Stimulated activated CD4-positive, alpha-beta T cell treated with anti-CD3 and anti-CD28 coated beads, Interleukin-4, amount 100 ng/mL, for 24 hours (primary cell): ENCODE results near the gene BABAM1.
A peak's percentile ranks its signal among the peaks of the same experiment; 100 is the strongest.
"Not testable (repeated sequence)": the region's sequence is repeated elsewhere in the genome, so short reads cannot be mapped to it uniquely, and the experiment has no call there.

Experiments used
- DNase-seq: peaks from one replicate; pipeline ENCODE4 v3.0.0-alpha.2; 2020

The BABAM1 gene

DNA sequence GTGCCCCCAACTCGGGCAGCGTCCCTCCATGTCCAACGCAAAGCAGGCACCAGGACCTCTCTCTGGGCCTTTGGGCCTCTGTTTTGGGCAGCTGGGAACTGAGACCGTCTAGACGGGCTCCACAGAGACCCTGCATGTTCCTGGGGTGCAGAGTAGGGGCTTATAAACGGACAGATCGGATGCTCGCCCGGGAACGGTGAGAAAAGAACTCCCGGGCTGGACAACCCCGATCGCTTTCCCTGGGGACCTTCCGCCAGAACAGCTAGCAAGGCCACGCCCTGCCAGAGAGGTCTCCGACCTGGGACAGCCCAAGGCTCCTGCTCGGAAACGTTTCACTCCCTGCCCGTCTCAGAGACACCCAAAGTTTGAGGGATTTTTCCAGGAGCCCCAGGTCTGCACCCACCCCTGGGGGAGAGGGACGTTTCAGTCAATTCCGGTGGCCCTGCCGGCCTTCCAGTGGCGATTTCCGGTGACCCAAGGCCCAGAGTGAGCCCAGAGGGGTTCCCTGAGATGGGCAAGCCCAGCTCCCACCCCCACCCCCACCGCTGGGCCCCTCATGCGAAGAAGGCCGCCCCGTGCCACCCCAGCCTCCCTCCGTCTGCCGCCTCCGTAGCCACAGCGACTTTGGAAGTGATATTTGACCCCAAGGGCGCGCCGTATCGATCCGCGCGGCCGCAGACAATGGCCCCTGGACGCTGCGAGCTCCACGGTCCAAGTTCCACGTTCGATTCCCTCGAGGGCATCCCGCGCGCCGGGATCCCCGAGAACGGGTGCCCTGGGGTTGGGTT, 23.2 kb upstream of the BABAM1 start:
- no peak for DNase-seq

DNA sequence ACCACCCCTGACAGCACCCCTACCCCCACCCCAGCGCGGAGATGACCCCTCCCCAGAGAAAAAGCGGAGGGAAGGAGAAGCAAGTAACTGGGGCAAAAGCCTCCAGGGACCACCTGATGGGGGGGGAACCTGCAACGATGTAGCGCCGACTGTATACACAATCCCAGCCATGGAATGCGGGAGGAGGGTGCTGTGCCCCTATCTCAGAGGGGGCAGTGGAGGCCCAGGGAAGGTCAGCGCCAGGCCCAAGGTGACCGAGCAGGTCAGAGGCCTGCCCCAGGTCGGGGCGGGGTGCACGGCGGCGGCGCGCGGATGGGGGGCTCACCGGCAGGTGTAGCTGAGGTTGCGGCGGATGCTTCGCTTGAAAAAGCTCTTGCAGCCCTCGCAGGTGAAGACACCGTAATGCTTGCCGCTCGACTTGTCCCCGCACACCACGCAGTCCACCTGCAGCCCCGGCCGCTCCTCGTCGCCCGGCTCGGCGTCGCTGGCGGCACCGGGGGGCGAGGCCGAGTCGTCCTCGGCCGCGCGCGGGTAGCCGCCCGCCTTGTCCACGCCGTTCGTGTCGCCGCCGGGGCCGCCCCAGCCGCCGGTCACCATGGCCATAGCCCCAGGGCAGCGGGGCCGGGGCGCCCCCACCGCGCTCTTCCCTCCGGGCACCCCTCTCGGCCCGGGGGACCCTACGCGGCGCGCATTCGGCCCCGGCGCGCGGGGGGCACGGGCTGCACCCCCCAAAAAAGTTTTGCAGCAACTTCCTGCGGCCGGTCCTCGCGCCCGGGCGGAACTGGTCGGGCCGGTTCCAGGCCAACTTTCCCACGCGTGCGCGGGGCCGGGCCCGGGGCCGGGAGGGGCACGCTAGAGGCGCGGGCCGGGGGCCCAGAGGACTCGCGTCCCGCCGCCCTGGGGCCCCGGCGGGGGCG, 22.4 kb upstream of the BABAM1 start:
- no peak for DNase-seq

GRCh38 chr19:17245535-17245984, 21.7 kb upstream of the BABAM1 start, which contains the start of gene NR2F6:
TSS of gene NR2F6 (minus strand) at chr19:17245919. CDS start at chr19:17245220, 699 bp downstream.
- no peak for DNase-seq

- DNase-seq = no peak
These were observed 20.4 kb upstream of the BABAM1 start for GRCh38 chr19:17246681-17247425.

DNA sequence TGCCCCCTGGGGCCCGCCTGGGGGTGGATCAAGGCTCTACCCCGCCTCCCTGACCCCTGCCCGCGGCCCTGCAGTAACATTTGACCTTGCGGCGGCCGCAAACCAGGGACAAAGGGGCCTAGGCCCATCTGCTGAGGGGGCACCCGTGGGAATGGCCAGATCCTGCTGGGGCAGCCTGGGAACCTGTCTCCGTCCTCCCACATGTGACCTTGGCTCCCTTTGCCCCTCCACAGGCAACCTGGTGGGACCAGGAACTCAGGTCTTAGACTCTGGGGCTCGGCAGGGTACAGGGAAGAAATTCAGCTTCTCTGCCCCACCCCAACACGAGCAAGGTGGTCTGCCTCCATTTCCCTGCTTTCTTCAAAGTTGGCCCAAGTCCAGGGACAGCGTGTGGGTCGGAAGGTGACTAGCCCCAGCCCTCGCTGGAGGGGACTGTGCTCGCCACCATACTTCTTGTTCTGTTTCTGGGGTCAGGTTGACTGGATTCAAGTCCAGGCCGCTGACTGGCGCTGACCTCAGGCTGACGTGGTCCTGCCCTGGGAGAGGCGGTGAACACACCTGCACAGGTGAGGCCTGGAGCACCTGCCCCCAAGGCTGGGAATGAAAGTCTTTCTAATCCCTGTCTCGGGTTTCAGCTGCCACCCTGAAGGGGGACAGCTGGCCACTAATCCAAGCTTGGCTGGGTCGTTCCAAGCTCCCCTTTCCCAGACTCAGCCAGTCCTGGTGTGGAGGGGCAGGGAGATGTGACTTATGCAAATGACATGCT, 19.0 kb upstream of the BABAM1 start:
- no peak for DNase-seq

DNA sequence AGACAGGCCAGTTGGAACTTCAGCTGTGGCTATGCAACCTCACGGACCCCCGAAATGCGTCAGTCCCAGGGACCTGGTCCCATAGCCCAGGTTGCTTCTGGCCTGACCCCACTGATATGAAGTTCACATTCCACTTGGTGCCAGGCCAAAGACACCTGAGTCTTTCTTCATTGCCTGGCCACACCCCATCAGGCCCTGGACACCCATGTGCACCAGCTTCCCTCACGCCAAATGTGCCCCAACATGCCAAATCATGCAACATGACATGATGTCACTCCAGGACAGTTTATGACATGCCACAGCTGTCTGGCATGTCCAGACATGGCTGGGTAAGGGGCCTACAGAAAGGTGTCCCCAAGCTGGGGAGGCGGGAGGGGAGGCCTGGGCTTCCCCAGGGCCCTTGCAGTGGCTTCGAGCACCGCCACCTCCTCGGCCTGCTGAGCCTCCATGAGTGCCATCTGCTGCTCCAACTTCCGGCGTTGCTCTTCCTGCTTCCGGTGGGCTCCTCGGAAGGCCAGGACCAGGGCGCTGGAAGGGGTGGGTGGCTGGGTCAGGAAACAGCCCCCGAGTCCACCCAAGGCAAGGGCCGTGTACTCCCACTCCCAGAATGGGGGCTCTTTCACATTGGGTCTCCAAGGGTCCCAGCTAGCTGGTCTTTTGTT, 17.2 kb upstream of the BABAM1 start:
- no peak for DNase-seq

DNA sequence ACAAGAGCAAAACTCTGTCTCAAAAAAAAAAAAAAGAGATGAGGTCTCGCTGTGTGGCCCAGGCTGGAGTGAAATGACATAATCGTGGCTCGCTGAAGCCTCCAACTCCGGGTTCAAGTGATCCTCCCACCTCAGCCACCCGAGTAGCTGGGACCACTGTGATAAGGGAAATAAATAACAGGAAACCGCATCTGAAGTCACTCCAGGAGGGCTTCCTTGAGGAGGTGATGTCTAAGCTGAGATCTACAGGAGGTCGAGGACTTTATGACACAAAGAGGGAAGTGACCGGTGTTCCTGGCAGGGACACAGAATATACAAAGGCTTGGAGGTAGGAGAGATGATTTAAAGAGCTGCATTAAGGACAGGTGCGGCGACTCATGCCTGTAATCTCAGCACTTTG, 12.6 kb upstream of the BABAM1 start:
- DNase-seq = no peak

- DNase-seq = no peak
These were observed 12.1 kb upstream of the BABAM1 start for GRCh38 chr19:17255150-17255621.

- DNase-seq = no peak
These were observed 11.1 kb upstream of the BABAM1 start for GRCh38 chr19:17256130-17256529.

DNA sequence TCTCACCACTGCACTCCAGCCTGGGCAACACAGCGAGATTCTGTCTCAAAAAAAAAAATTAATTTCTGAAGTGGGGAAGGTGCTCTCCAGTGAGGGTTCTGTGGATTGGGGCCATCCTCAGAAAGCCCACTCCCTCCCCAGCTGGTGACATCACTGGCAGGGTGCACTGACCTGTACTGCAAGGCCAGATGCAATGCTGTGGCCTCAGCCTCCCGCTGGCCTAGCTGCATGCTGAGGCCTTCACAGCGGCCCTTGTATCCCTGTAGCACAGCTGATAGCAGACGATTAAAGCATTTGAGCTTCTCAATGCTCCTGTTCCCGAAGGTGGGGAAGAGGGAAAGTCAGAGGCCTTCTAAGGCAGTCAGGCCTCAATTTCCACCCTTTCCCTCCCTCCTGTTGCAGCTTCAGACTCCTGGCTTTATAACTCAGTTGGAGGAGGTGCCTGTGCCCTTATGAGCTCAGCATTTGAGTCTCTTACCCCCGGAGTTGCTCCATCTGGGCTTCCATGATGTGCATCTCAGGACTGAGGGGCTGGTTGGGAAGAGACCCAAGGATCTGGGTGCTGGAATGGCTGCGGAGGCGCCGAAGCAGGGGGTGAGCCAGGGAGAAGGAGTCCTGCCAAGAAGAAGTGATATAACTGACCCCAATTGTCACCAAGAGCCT, 8.0 kb upstream of the BABAM1 start:
- DNase-seq = no peak

DNA sequence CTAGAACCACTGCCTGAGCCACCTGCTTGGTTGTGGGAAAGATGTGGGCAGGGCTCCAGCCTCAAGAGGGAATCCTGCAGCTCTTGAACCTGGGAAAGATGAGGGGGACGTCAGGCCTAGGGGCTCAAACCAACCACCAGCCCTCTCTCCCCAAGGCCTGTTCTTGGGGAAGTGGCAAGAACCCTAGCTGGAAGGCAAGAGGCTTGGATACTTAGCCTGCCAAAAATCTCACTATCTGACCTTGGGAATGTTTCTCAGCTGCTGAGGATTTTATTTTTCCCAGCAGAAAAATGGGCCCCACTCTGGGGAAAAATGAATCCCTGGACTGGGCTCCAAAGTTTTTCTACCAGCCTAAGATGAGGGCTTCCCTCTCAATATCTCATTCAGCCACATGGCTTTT, 7.3 kb upstream of the BABAM1 start:
- no peak for DNase-seq

- peak; percentile 93 for DNase-seq
These were observed 6.4 kb upstream of the BABAM1 start for GRCh38 chr19:17260842-17261325.

GRCh38 chr19:17262557-17262956, 4.7 kb upstream of the BABAM1 start:
- DNase-seq = no peak

DNA sequence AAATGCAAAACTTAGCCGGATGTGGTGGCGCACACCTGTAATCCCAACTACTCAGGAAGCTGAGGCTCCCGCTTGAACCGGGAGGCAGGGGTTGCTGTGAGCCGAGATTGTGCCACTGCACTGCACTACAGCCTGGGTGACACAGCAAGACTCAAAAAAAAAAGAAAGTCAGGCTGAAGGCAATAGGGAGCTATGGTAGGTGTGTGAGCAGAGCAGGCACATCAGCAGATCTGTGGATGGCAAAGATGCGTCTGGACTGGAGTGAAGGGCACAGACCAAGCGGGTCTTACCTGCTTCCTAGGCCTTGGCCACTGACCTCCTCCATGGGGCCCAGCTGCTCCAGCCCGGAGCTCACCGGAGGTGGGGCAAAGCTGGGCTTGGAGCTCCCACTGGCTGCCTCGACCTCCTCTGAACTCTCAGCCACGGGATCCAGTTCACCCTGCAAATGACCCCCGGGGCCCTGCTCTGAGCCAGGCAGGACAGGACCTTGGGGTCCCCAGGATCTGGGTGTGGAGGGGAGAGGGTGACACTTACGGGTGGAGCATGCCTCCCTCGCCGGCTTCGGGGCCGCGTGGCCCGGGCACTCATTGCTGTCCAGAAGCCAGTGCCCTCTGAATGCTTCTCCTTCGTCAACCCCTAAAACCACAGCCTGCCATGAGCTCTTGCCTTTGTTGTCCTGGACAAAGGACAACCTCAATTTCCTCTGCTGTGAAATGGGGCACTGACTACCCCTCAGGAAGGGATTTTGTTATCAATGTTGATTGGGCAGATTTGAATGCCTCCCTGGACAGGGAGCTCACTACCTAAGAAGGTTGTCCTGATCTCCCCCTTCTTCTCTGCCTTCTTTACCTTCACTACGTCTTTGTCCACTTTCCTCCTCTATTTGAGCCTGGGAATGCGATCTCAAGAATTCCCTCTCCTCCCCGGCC, 3.3 kb upstream of the BABAM1 start:
- DNase-seq = no peak

DNA sequence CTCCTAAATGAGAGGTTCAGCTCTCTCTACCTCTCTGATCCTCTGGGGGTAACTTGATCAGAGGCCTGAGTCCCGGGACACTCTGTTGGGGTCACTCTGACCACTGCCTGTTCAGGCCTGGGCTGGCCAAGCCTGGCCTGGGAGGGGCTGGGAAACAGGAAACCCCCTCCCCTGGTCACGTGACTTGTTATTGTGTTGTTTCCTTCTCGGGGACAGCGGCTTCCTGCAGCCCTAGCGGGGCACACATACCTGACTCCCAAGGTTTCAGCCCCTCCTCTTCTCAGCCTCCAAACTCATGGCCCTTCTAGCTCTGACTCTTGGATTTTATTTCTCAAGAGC, 2.6 kb upstream of the BABAM1 start, which contains the start of gene USHBP1:
Gene USHBP1 (minus strand): TSS at position 105 of the 339 bp plus-strand sequence. CDS start 446 bp downstream, outside the sequence.
- no peak for DNase-seq

GRCh38 chr19:17266026-17266425, 1.2 kb upstream of the BABAM1 start:
- no peak for DNase-seq

- no peak for DNase-seq
These were observed 661 bp upstream of the BABAM1 start for GRCh38 chr19:17266589-17266974.

GRCh38 chr19:17268754-17269153, 1.5 kb downstream of the BABAM1 start:
- DNase-seq = no peak

GRCh38 chr19:17274892-17275291, 7.6 kb downstream of the BABAM1 start:
- not testable (repeated sequence) for DNase-seq
